Measurements from ENCODE around the gene SHISA2.

SHISA2 gene

GRCh38 chr13:26048741-26049140, 3.1 kb downstream of the SHISA2 start:
- no peak for DNase-seq (ENCODE audit: low read depth)

GRCh38 chr13:26047040-26047439, 4.8 kb downstream of the SHISA2 start:
- no peak for DNase-seq (ENCODE audit: low read depth)

- no peak for DNase-seq (ENCODE audit: low read depth)
Measured at GRCh38 chr13:26046639-26047038, 5.2 kb downstream of the SHISA2 start.

GRCh38 chr13:26045142-26045541, 6.7 kb downstream of the SHISA2 start:
- DNase-seq (ENCODE audit: low read depth): no peak

- DNase-seq (ENCODE audit: low read depth): no peak
Measured at GRCh38 chr13:26042785-26043184, 9.0 kb downstream of the SHISA2 start.

- no peak for DNase-seq (ENCODE audit: low read depth)
Measured at GRCh38 chr13:26041444-26041843, 10.4 kb downstream of the SHISA2 start.

- no peak for DNase-seq (ENCODE audit: low read depth)
Measured at GRCh38 chr13:26038931-26039475, 12.8 kb downstream of the SHISA2 start.

GRCh38 chr13:26037302-26037701, 14.5 kb downstream of the SHISA2 start:
- no peak for DNase-seq (ENCODE audit: low read depth)

- no peak for DNase-seq (ENCODE audit: low read depth)
Measured at GRCh38 chr13:26036383-26036782, 15.4 kb downstream of the SHISA2 start.

GRCh38 chr13:26034018-26034417, 17.8 kb downstream of the SHISA2 start:
- no peak for DNase-seq (ENCODE audit: low read depth)

- no peak for DNase-seq (ENCODE audit: low read depth)
Measured at GRCh38 chr13:26030331-26030730, 21.5 kb downstream of the SHISA2 start.

GRCh38 chr13:26029581-26030136, 22.2 kb downstream of the SHISA2 start:
- DNase-seq (ENCODE audit: low read depth): no peak

GRCh38 chr13:26026211-26026610, 25.6 kb downstream of the SHISA2 start:
- DNase-seq (ENCODE audit: low read depth): no peak

- DNase-seq (ENCODE audit: low read depth): no peak
Measured at GRCh38 chr13:26025771-26026170, 26.0 kb downstream of the SHISA2 start.

- no peak for DNase-seq (ENCODE audit: low read depth)
Measured at GRCh38 chr13:26025196-26025595, 26.6 kb downstream of the SHISA2 start.

- DNase-seq (ENCODE audit: low read depth): no peak
Measured at GRCh38 chr13:26024558-26024957, 27.3 kb downstream of the SHISA2 start.

GRCh38 chr13:26022538-26023292, 29.1 kb downstream of the SHISA2 start:
- no peak for DNase-seq (ENCODE audit: low read depth)

GRCh38 chr13:26021956-26022355, 29.9 kb downstream of the SHISA2 start:
- DNase-seq (ENCODE audit: low read depth): no peak

- no peak for DNase-seq (ENCODE audit: low read depth)
Measured at GRCh38 chr13:26021516-26021915, 30.3 kb downstream of the SHISA2 start.

GRCh38 chr13:26020891-26021290, 30.9 kb downstream of the SHISA2 start:
- DNase-seq (ENCODE audit: low read depth): no peak

- no peak for DNase-seq (ENCODE audit: low read depth)
Measured at GRCh38 chr13:26019881-26020870, 31.6 kb downstream of the SHISA2 start.

- DNase-seq (ENCODE audit: low read depth): no peak
Measured at GRCh38 chr13:26019251-26019650, 32.6 kb downstream of the SHISA2 start.
